Measurements from ENCODE around the gene ZHX3. TPM values are rescaled to one million over a fixed set of nuclear protein-coding genes. Genes with fewer than 3 reads are reported as not detected.

ZHX3 gene
- total and polyA plus RNA-seq, 2 of the 13 experiments (the other 11 are each of a cell fraction or from before 2014, with no cell fraction given), result 8.4 to 11.7 TPM

- TF ChIP-seq THRA (CRISPR knock-in tag; IDR thresholded peaks at IDR 0.05; ENCODE audit: borderline replicate concordance) (no peak), CCDC6 (CRISPR knock-in tag; IDR thresholded peaks at IDR 0.05) (no peak), ZNF770 (CRISPR knock-in tag; IDR thresholded peaks at IDR 0.05) (no peak), SRF (IDR thresholded peaks at IDR 0.05; ENCODE audit: low read depth, low read length) (no peak), ZNF777 (CRISPR knock-in tag; IDR thresholded peaks at IDR 0.05) (no peak)
- Histone ChIP-seq H3K36me3 (replicated peaks in 1 of 2; ENCODE audit: control insufficient read depth in 1 of 2, insufficient read depth in 2 of 2, low read length in 2 of 2) (no peaks in the 10 kb centered on the region), H3K9ac (ENCODE audit: insufficient read depth, low read depth, low read length) (no peak overlapping the region), H3K4me3 (replicated peaks in 1 of 3; ENCODE audit: insufficient read depth in 1 of 3, low read depth in 2 of 3, low read length in 3 of 3) (no peak overlapping the region), H3K9me3 (ENCODE audit: low read length) (no peaks in the 10 kb centered on the region), H3K27me3 (ENCODE audit: control insufficient read depth in 1 of 2, insufficient read depth in 2 of 2, low read length in 2 of 2) (no peaks in the 10 kb centered on the region), H3K79me2 (ENCODE audit: insufficient read depth, low read length) (no peaks in the 10 kb centered on the region), H2AFZ (ENCODE audit: low read length) (no peak overlapping the region), H3K27ac (ENCODE audit: extremely low read length, insufficient read depth, low read length) (no peak overlapping the region), H3K4me1 (ENCODE audit: insufficient read depth, low read length) (no peaks in the 10 kb centered on the region), H4K20me1 (ENCODE audit: insufficient read depth, low read length) (no peaks in the 10 kb centered on the region), H3K4me2 (ENCODE audit: low read depth, low read length) (no peak overlapping the region)
- CTCF ChIA-PET (ENCODE audit: low intra/inter-chr PET ratio, low total read pairs), result no interaction called here
- ATAC-seq (peak; percentile 22; the same call in 1 of the 3 replicates), DNase-seq (ENCODE audit: low spot score) (no peak), FAIRE-seq (no peak)
- POLR2A ChIA-PET, result no interaction called here
- intact Hi-C loops (cut with micrococcal nuclease; ENCODE audit: unreplicated experiment) (no loop called here), in situ Hi-C loops (cut with HindIII; ENCODE audit: extremely low pct_ligation_motif_present, low pct_unique_long_range_greater_than_20kb) (no loop called here)
- WGBS (ENCODE audit: low lambda C conversion rate), result 94% methylated on average over 1 of the region's 1 CpG
- no TSS peak for BruUV-seq (replicated peaks)
These were observed 104.2 kb downstream of the ZHX3 start for GRCh38 chr20:41213150-41213820.
